Epithelial cell of proximal tubule (primary cell): ENCODE measurements around the gene CTSW. TPM values are rescaled to one million over a fixed set of nuclear protein-coding genes. Genes with fewer than 3 reads are reported as not detected.
A peak's percentile ranks its signal among the peaks of the same experiment; 100 is the strongest.

Experiments used
- DNase-seq: peaks from one replicate; pipeline ENCODE4 v3.0.0-alpha.2; 2011; ENCODE audit warnings: low read depth
- H3K4me3 ChIP-seq: 2 replicates; pipeline ENCODE4 v1.5.1; 2011; ENCODE audit warnings: low read depth, mild to moderate bottlenecking, low read length
- CTCF ChIP-seq: conservative IDR thresholded peaks from 2 replicates; pipeline ENCODE4 v1.5.1; 2012; ENCODE audit warnings: low read depth, mild to moderate bottlenecking, low read length
- total RNA-seq: library from RNA; depleted of rRNA; stranded (reverse); fragments of >200 nt; gene quantifications from 2 replicates; pipeline ENCODE4 v1.2.3, GENCODE V29; 2015

The CTSW gene
- total RNA-seq, 1 donor from 2014 or later, result 1.2 TPM

GRCh38 chr11:65928667-65929066, 49.0 kb downstream of the CTSW start:
- no peak for TF ChIP-seq CTCF
- DNase-seq, result no peak
- H3K4me3 ChIP-seq, result no peak overlapping the region

- peak; percentile 9 for TF ChIP-seq CTCF
- no peak overlapping the region for H3K4me3 ChIP-seq
- DNase-seq, result no peak
These were observed 52.3 kb downstream of the CTSW start for GRCh38 chr11:65931773-65932557.

- TF ChIP-seq CTCF, result no peak
- no peak overlapping the region for H3K4me3 ChIP-seq
- DNase-seq, result no peak
These were observed 52.9 kb downstream of the CTSW start for GRCh38 chr11:65932558-65932919.

Other genes with a start within 250 kb of the CTSW start
- gene SIPA1, start 241.7 kb upstream of the CTSW start, total RNA-seq, result 45.5 and 66.5 TPM in 2 replicates
- gene RELA, start 216.9 kb upstream of the CTSW start, total RNA-seq, result 63.6 and 73.0 TPM in 2 replicates
- 47.2 and 72.2 TPM in 2 replicates for gene KAT5, start 167.6 kb upstream of the CTSW start, total RNA-seq
- 76.7 and 81.1 TPM in 2 replicates for gene RNASEH2C, start 159.0 kb upstream of the CTSW start, total RNA-seq
- 14.0 and 17.9 TPM in 2 replicates for gene AP5B1, start 98.9 kb upstream of the CTSW start, total RNA-seq
- gene OVOL1, start 92.8 kb upstream of the CTSW start, total RNA-seq, result 4.8 and 12.5 TPM in 2 replicates
- 2.1 TPM in 1 of 2 replicates, not detected in the other for gene SNX32, start 45.9 kb upstream of the CTSW start, total RNA-seq
- 2,195 and 2,365 TPM in 2 replicates for gene CFL1, start 21.7 kb upstream of the CTSW start, total RNA-seq
- 57.2 and 71.8 TPM in 2 replicates for gene MUS81, start 19.4 kb upstream of the CTSW start, total RNA-seq
- gene EFEMP2, start 7.0 kb upstream of the CTSW start, total RNA-seq, result 45.1 and 94.7 TPM in 2 replicates
- gene FIBP, start 8.6 kb downstream of the CTSW start, total RNA-seq, result 85.3 and 135 TPM in 2 replicates
- gene CCDC85B, start 10.8 kb downstream of the CTSW start, total RNA-seq, result 76.5 and 94.2 TPM in 2 replicates
- gene FOSL1, start 20.6 kb downstream of the CTSW start, total RNA-seq, result 143 and 172 TPM in 2 replicates
- gene C11orf68, start 39.2 kb downstream of the CTSW start, total RNA-seq, result 6.6 and 12.4 TPM in 2 replicates
- gene DRAP1, start 39.6 kb downstream of the CTSW start, total RNA-seq, result 225 TPM in 2 replicates
- not detected in 2 replicates for gene TSGA10IP, start 65.6 kb downstream of the CTSW start, total RNA-seq
- gene SART1, start 81.9 kb downstream of the CTSW start, total RNA-seq, result 28.8 and 30.2 TPM in 2 replicates
- 45.2 and 45.3 TPM in 2 replicates for gene EIF1AD, start 122.3 kb downstream of the CTSW start, total RNA-seq
- 144 and 192 TPM in 2 replicates for gene BANF1, start 122.7 kb downstream of the CTSW start, total RNA-seq
- 53.4 and 89.1 TPM in 2 replicates for gene CST6, start 132.2 kb downstream of the CTSW start, total RNA-seq
- 1.4 and 4.7 TPM in 2 replicates for gene CATSPER1, start 146.6 kb downstream of the CTSW start, total RNA-seq
- 2.1 and 2.3 TPM in 2 replicates for gene GAL3ST3, start 169.3 kb downstream of the CTSW start, total RNA-seq
- gene SF3B2, start 172.5 kb downstream of the CTSW start, total RNA-seq, result 204 and 229 TPM in 2 replicates
- gene PACS1, start 190.4 kb downstream of the CTSW start, total RNA-seq, result 17.5 and 24.9 TPM in 2 replicates